Prostate gland (tissue), 2 donors: ENCODE measurements around the gene IFIT1B. TPM values are rescaled to one million over a fixed set of nuclear protein-coding genes. Genes with fewer than 3 reads are reported as not detected.

Source experiments
- DNase-seq: peaks from one replicate; pipeline ENCODE4 v3.0.0-alpha.2; 2019; ENCODE audit warnings: low spot score
- H3K27ac ChIP-seq, 2 donors: fragments of 200-600 bp; sonication (generic); 2 replicates each; pipeline ENCODE4 v1.5.1; 2017 to 2019
- H3K27me3 ChIP-seq: fragments of 200-600 bp; sonication (generic); replicated peaks from 2 replicates; pipeline ENCODE4 v1.5.1; 2019; ENCODE audit not compliant: insufficient read depth
- H3K36me3 ChIP-seq, 2 donors: fragments of 200-600 bp; sonication (generic); 1 replicate in 1 of 2; 2 replicates in 1 of 2; pipeline versions ENCODE4 v1.5.1 to v1.8.1; 2017 to 2019
- H3K4me1 ChIP-seq: fragments of 200-600 bp; sonication (generic); replicated peaks from 2 replicates; pipeline ENCODE4 v1.5.1; 2019
- H3K4me3 ChIP-seq, 2 donors: fragments of 200-600 bp; sonication (generic); 2 replicates each; pipeline ENCODE4 v1.5.1; 2017 to 2019
- H3K9me3 ChIP-seq: fragments of 200-600 bp; sonication (generic); 2 replicates; pipeline ENCODE4 v1.5.1; 2017
- CTCF ChIP-seq, 4 experiments: fragments of 200-600 bp in 2 of 4; fragments of 450-650 bp in 2 of 4; sonication (generic) in 2 of 4; IDR thresholded peaks; 1 replicate in 3 of 4; 2 replicates in 1 of 4; pipeline ENCODE4 v1.5.1; 2016 to 2019; ENCODE audit warnings: antibody characterized with exemption in 4 of 4, mild to moderate bottlenecking in 2 of 4, moderate library complexity in 2 of 4
- POLR2A ChIP-seq: fragments of 450-650 bp; IDR thresholded peaks from one replicate; pipeline ENCODE4 v1.6.1; 2016; ENCODE audit warnings: antibody characterized with exemption, mild to moderate bottlenecking
- POLR2AphosphoS5 ChIP-seq: sonication (generic); formaldehyde crosslinking; IDR thresholded peaks from one replicate; pipeline ENCODE4 v1.6.1; 2017; ENCODE audit warnings: antibody characterized with exemption
- WGBS: methylation state at CpG from one replicate; pipeline ENCODE4 v1.1.5; 2018; 5-methylcytosine and 5-hydroxymethylcytosine counted together
- intact Hi-C: fragments of 100-400 bp; cut with DNase I; formaldehyde crosslinking; loops from one replicate; pipeline ENCODE4 v1.14.2; 2022
- total RNA-seq, 2 donors: library from RNA; depleted of rRNA; stranded (reverse); fragments of >200 nt; gene quantifications; one replicate each; pipeline ENCODE4 v1.1.0, GENCODE V29; 2016

Gene IFIT1B
- total RNA-seq, 2 donors from 2014 or later, result not detected

GRCh38 chr10:89339875-89340274 lies 38.0 kb upstream of the IFIT1B start:
- no peaks in the 10 kb centered on the region for H3K36me3 ChIP-seq
- no peaks in the 10 kb centered on the region for H3K4me1 ChIP-seq
- intact Hi-C loops, result no loop called here
- DNase-seq, result no peak
- no peaks in the 10 kb centered on the region for H3K27me3 ChIP-seq
- H3K27ac ChIP-seq, result no peak overlapping the region
- TF ChIP-seq POLR2AphosphoS5, result no peak
- no peak for TF ChIP-seq CTCF (IDR thresholded peaks at IDR 0.05)
- TF ChIP-seq POLR2A, result no peak
- 95% methylated on average over 4 of the region's 4 CpGs for WGBS
- H3K4me3 ChIP-seq, result no peak overlapping the region
- no peaks in the 10 kb centered on the region for H3K9me3 ChIP-seq

GRCh38 chr10:89341649-89342048 lies 36.2 kb upstream of the IFIT1B start:
- intact Hi-C loops, result no loop called here

GRCh38 chr10:89342206-89342958 lies 35.5 kb upstream of the IFIT1B start:
- TF ChIP-seq POLR2AphosphoS5, result no peak
- TF ChIP-seq POLR2A, result no peak
- no peak for TF ChIP-seq CTCF (IDR thresholded peaks at IDR 0.05)
- Histone ChIP-seq H3K27me3 (no peaks in the 10 kb centered on the region), H3K27ac (no peak overlapping the region), H3K4me1 (no peaks in the 10 kb centered on the region), H3K36me3 (no peaks in the 10 kb centered on the region), H3K4me3 (no peak overlapping the region), H3K9me3 (no peaks in the 10 kb centered on the region)
- intact Hi-C loops, result no loop called here
- DNase-seq, result no peak
- WGBS, result 65% methylated on average over 3 of the region's 3 CpGs

More at GRCh38 chr10:89341649-89342048, 36.2 kb upstream of the IFIT1B start:
- Histone ChIP-seq H3K27me3 (no peaks in the 10 kb centered on the region), H3K4me3 (no peak overlapping the region), H3K36me3 (no peaks in the 10 kb centered on the region), H3K4me1 (no peaks in the 10 kb centered on the region), H3K27ac (no peak overlapping the region), H3K9me3 (no peaks in the 10 kb centered on the region)
- TF ChIP-seq POLR2A (no peak), POLR2AphosphoS5 (no peak), CTCF (IDR thresholded peaks at IDR 0.05) (no peak)
- 89% methylated on average over 3 of the region's 3 CpGs for WGBS
- no peak for DNase-seq

GRCh38 chr10:89343089-89343767 lies 34.6 kb upstream of the IFIT1B start:
- Histone ChIP-seq H3K36me3 (no peaks in the 10 kb centered on the region), H3K27me3 (no peaks in the 10 kb centered on the region), H3K9me3 (no peaks in the 10 kb centered on the region), H3K27ac (no peak overlapping the region), H3K4me1 (no peaks in the 10 kb centered on the region), H3K4me3 (no peak overlapping the region)
- intact Hi-C loops, result no loop called here
- no peak for DNase-seq
- TF ChIP-seq CTCF (IDR thresholded peaks at IDR 0.05) (no peak), POLR2A (no peak), POLR2AphosphoS5 (no peak)
- 91% methylated on average over 5 of the region's 5 CpGs for WGBS

GRCh38 chr10:89344156-89344555 lies 33.7 kb upstream of the IFIT1B start:
- no peak for DNase-seq
- H3K9me3 ChIP-seq, result no peaks in the 10 kb centered on the region
- no peaks in the 10 kb centered on the region for H3K36me3 ChIP-seq
- no peak overlapping the region for H3K27ac ChIP-seq
- no peak overlapping the region for H3K4me3 ChIP-seq
- intact Hi-C loops, result no loop called here
- 77% methylated on average over 2 of the region's 2 CpGs for WGBS
- TF ChIP-seq POLR2A (no peak), POLR2AphosphoS5 (no peak), CTCF (IDR thresholded peaks at IDR 0.05) (no peak)
- H3K27me3 ChIP-seq, result no peaks in the 10 kb centered on the region
- H3K4me1 ChIP-seq, result no peaks in the 10 kb centered on the region
